ENCODE measurements around the gene MGMT. TPM values are rescaled to one million over a fixed set of nuclear protein-coding genes. Genes with fewer than 3 reads are reported as not detected.

MGMT gene
- polyA plus RNA-seq, 1 of the 3 experiments (the other 2 are of a cell fraction): 10.8 TPM

DNA sequence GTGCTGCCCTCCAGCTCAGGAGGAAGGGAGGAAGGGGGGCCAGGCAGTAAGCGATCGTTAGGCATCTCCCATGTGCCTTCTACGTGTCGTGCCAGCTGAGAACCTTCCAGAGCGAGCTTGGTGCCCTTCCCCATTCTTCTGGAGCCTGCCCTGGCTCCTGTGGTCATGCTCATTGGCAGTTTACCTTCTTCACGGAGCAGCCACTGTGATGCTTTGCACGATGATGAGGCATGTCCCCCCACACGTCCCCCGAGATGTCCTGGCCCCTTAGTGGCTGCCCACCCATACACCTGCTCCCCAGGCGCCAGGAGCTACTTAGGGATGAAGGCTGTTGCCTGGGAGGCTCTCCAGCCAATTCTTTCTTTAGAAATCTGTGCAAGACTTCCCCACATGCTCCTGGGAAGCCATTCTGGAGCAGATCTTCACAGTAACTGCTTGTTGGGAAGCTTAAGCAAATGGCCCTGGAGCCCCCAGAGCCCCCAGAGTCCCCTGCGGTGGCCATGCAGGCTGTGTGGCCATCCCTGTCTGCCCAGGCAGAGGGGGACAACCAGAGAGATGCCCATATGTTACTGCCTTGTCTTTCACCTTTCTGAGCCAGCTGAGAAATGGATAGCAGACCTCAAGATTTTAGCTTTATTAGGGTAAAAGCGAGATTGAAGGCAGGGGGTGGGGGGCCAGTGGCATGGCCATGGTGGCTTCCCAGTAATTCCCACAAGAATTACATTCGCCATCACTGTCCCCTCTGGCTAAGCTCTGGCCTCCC, 298.0 kb downstream of the MGMT start:
- H3K36me3 ChIP-seq (replicated peaks in 1 of 2; ENCODE audit: control insufficient read depth in 1 of 2, insufficient read depth in 2 of 2, low read length in 1 of 2): no peaks in the 10 kb centered on the region
- no peak overlapping the region for H3K27ac ChIP-seq (ENCODE audit: low read depth in 2 of 2, low read length in 1 of 2)
- ChIA-PET CTCF (interaction anchor here (1.7 kb wide), 1 partner anchor 124 kb away, joined by 4 read pairs; no protein-coding TSS in a partner anchor), POLR2A (no interaction called here)
- no peak for DNase-seq
- H3K4me2 ChIP-seq: no peak overlapping the region
- H2AFZ ChIP-seq (ENCODE audit: low read depth): no peak overlapping the region
- no peaks in the 10 kb centered on the region for H3K9me2 ChIP-seq
- no peak for TF ChIP-seq TAF1 (IDR thresholded peaks at IDR 0.05; ENCODE audit: borderline replicate concordance, low read depth, low read length)
- TF ChIP-seq RCOR1 (IDR thresholded peaks at IDR 0.05; ENCODE audit: low read length): no peak
- no peak for TF ChIP-seq FOXJ3 (CRISPR knock-in tag; IDR thresholded peaks at IDR 0.05)
- no peak for TF ChIP-seq FOXM1 (IDR thresholded peaks at IDR 0.05; ENCODE audit: low read depth)
- TF ChIP-seq POLR2AphosphoS5 (IDR thresholded peaks at IDR 0.05; ENCODE audit: low read depth, low read length): no peak
- TF ChIP-seq RXRA (IDR thresholded peaks at IDR 0.05; ENCODE audit: borderline replicate concordance, low read depth): no peak
- no peak for TF ChIP-seq SMC3 (IDR thresholded peaks at IDR 0.05; ENCODE audit: low read depth, low read length)
- no peak for TF ChIP-seq MXI1 (IDR thresholded peaks at IDR 0.05; ENCODE audit: low read depth, low read length)
- no peaks in the 10 kb centered on the region for H3K27me3 ChIP-seq (ENCODE audit: insufficient read depth)
- no peak overlapping the region for H3K4me3 ChIP-seq (ENCODE audit: low read depth in 2 of 2, low read length in 1 of 2)
- no peaks in the 10 kb centered on the region for H3K9me3 ChIP-seq
- H3K9ac ChIP-seq: no peak overlapping the region
- no peaks in the 10 kb centered on the region for H3K79me2 ChIP-seq (ENCODE audit: insufficient read depth)
- H3K4me1 ChIP-seq (ENCODE audit: control insufficient read depth in 1 of 2, insufficient read depth in 2 of 2, low read depth in 1 of 2, low read length in 1 of 2): peaks cover 0 to 10% of the 10 kb centered on the region in 2 experiments; a peak in 1 of 4 replicates
- 50% methylated on average over 10 of the region's 13 CpGs for WGBS (ENCODE audit: low lambda C conversion rate)
- H4K20me1 ChIP-seq (ENCODE audit: insufficient read depth): no peaks in the 10 kb centered on the region
- H3F3A ChIP-seq (replicated peaks; ENCODE audit: insufficient read depth): no peaks in the 10 kb centered on the region

DNA sequence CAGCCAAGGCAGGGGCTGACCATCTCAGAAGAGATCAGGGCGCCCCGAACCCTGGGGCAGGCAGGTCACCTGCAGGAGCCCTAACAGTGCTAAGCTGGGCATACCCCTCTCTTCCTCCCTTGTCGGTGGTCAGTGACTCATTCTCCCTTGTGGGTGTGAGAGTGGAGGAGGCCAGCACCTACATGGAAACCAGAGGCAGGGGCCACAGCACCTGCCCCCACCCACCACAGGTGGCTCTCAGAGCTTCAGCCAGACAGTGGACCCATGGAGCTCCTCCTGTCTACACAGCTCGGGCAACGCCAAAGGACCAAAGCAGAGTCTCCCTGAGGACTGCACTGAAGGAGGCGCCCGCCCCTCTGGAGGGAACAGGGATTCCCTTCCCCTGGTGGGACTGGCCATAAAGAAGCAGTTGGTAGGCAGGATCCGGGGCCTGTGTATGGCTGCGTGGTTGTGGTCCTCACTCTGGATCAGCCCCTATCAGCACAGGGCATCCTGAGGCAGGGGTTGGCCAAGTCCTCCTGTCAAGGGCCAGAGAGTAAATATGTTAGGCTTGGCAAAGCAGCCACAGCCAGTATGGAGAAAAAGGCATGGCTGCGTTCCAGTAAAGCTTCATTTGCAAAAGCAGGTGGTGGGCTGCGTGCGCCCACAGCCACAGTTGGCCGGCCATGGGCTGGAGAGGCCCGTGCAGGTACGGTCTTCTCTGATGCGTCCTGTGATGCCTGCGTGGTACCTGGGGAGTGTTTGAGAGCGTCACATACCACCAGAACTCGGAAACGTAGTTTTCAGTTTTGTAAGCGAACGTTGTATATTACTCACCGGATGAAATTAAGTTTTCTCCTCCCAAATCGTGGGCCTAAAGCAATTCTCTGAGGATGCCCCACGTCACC, 298.9 kb downstream of the MGMT start:
- CTCF ChIA-PET: no interaction called here
- no peaks in the 10 kb centered on the region for H3K9me3 ChIP-seq
- DNase-seq: no peak
- TF ChIP-seq, protein P1, sequence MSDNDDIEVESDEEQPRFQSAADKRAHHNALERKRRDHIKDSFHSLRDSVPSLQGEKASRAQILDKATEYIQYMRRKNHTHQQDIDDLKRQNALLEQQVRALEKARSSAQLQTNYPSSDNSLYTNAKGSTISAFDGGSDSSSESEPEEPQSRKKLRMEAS (IDR thresholded peaks at IDR 0.05; ENCODE audit: low read depth): no peak
- TF ChIP-seq NFIC (IDR thresholded peaks at IDR 0.05; ENCODE audit: borderline replicate concordance) (no peak), RXRA (IDR thresholded peaks at IDR 0.05; ENCODE audit: borderline replicate concordance, low read depth) (no peak), FOSL2 (IDR thresholded peaks at IDR 0.05; ENCODE audit: borderline replicate concordance, low read depth) (no peak), YY1 (IDR thresholded peaks at IDR 0.05; ENCODE audit: low read depth) (no peak), FOXJ3 (CRISPR knock-in tag; IDR thresholded peaks at IDR 0.05) (no peak), MXI1 (IDR thresholded peaks at IDR 0.05; ENCODE audit: low read depth, low read length) (no peak), TAF1 (IDR thresholded peaks at IDR 0.05; ENCODE audit: borderline replicate concordance, low read depth, low read length) (no peak)
- TF ChIP-seq, protein P2, sequence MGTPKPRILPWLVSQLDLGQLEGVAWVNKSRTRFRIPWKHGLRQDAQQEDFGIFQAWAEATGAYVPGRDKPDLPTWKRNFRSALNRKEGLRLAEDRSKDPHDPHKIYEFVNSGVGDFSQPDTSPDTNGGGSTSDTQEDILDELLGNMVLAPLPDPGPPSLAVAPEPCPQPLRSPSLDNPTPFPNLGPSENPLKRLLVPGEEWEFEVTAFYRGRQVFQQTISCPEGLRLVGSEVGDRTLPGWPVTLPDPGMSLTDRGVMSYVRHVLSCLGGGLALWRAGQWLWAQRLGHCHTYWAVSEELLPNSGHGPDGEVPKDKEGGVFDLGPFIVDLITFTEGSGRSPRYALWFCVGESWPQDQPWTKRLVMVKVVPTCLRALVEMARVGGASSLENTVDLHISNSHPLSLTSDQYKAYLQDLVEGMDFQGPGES (IDR thresholded peaks at IDR 0.05; ENCODE audit: low read depth, low read length): no peak
- TF ChIP-seq, protein P3, sequence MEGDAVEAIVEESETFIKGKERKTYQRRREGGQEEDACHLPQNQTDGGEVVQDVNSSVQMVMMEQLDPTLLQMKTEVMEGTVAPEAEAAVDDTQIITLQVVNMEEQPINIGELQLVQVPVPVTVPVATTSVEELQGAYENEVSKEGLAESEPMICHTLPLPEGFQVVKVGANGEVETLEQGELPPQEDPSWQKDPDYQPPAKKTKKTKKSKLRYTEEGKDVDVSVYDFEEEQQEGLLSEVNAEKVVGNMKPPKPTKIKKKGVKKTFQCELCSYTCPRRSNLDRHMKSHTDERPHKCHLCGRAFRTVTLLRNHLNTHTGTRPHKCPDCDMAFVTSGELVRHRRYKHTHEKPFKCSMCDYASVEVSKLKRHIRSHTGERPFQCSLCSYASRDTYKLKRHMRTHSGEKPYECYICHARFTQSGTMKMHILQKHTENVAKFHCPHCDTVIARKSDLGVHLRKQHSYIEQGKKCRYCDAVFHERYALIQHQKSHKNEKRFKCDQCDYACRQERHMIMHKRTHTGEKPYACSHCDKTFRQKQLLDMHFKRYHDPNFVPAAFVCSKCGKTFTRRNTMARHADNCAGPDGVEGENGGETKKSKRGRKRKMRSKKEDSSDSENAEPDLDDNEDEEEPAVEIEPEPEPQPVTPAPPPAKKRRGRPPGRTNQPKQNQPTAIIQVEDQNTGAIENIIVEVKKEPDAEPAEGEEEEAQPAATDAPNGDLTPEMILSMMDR (IDR thresholded peaks at IDR 0.05): no peak
- TF ChIP-seq, protein P4, sequence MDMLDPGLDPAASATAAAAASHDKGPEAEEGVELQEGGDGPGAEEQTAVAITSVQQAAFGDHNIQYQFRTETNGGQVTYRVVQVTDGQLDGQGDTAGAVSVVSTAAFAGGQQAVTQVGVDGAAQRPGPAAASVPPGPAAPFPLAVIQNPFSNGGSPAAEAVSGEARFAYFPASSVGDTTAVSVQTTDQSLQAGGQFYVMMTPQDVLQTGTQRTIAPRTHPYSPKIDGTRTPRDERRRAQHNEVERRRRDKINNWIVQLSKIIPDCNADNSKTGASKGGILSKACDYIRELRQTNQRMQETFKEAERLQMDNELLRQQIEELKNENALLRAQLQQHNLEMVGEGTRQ (IDR thresholded peaks at IDR 0.05; ENCODE audit: borderline replicate concordance, low read depth, low read length): no peak
- TF ChIP-seq, protein P5, sequence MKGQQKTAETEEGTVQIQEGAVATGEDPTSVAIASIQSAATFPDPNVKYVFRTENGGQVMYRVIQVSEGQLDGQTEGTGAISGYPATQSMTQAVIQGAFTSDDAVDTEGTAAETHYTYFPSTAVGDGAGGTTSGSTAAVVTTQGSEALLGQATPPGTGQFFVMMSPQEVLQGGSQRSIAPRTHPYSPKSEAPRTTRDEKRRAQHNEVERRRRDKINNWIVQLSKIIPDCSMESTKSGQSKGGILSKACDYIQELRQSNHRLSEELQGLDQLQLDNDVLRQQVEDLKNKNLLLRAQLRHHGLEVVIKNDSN (IDR thresholded peaks at IDR 0.05; ENCODE audit: borderline replicate concordance, low read depth): no peak
- TF ChIP-seq, protein P6, sequence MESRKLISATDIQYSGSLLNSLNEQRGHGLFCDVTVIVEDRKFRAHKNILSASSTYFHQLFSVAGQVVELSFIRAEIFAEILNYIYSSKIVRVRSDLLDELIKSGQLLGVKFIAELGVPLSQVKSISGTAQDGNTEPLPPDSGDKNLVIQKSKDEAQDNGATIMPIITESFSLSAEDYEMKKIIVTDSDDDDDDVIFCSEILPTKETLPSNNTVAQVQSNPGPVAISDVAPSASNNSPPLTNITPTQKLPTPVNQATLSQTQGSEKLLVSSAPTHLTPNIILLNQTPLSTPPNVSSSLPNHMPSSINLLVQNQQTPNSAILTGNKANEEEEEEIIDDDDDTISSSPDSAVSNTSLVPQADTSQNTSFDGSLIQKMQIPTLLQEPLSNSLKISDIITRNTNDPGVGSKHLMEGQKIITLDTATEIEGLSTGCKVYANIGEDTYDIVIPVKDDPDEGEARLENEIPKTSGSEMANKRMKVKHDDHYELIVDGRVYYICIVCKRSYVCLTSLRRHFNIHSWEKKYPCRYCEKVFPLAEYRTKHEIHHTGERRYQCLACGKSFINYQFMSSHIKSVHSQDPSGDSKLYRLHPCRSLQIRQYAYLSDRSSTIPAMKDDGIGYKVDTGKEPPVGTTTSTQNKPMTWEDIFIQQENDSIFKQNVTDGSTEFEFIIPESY (IDR thresholded peaks at IDR 0.05; ENCODE audit: borderline replicate concordance, low read depth): no peak

More for the DNA sequence above, 298.9 kb downstream of the MGMT start:
- POLR2A ChIA-PET: no interaction called here
- Histone ChIP-seq H2AFZ (ENCODE audit: low read depth) (no peak overlapping the region), H3K4me2 (no peak overlapping the region), H4K20me1 (ENCODE audit: insufficient read depth) (no peaks in the 10 kb centered on the region), H3K9ac (no peak overlapping the region), H3F3A (replicated peaks; ENCODE audit: insufficient read depth) (no peaks in the 10 kb centered on the region), H3K79me2 (ENCODE audit: insufficient read depth) (no peaks in the 10 kb centered on the region), H3K27ac (ENCODE audit: low read depth in 2 of 2, low read length in 1 of 2) (no peak overlapping the region), H3K27me3 (ENCODE audit: insufficient read depth) (no peaks in the 10 kb centered on the region), H3K9me2 (no peaks in the 10 kb centered on the region), H3K4me3 (ENCODE audit: low read depth in 2 of 2, low read length in 1 of 2) (no peak overlapping the region), H3K4me1 (ENCODE audit: control insufficient read depth in 1 of 2, insufficient read depth in 2 of 2, low read depth in 1 of 2, low read length in 1 of 2) (peaks cover 0 to 10% of the 10 kb centered on the region in 2 experiments; a peak in 1 of 4 replicates), H3K36me3 (replicated peaks in 1 of 2; ENCODE audit: control insufficient read depth in 1 of 2, insufficient read depth in 2 of 2, low read length in 1 of 2) (no peaks in the 10 kb centered on the region)
- WGBS (ENCODE audit: low lambda C conversion rate): 73% methylated on average over 20 of the region's 25 CpGs

Data from SK-N-SH (cell line).